ENCODE data around the gene TRAPPC12.

DNA sequence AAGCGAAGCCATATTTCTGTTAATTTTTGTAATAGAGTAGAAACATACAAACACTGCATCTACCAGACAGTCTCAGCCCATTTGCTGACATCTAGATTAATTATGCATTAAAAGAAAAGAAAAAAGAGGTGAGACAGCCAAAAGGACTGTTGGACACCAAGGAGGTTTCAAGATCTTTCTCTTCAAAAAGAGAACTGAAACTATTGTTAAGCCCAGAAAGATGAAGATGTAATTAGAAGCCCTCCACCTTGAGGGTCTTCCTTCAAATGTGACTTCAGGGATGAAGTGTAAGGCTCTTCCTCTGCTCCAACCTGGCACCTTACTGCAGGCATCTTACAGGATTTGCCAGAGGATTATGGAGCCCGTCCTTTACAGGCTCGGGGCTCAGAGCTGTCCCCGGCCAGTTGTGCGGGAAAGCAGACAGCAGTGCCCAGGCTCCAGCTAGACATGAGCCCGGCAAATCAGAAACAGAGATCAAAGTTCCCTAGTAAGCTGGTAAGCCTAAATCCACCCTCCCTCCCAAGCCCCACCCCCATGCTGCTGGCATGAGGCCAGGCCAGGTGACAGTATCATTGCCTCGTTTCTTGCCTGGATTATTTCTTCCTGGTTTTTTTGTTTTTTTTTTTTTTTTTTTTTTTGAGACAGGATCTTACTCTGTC lies 101.0 kb downstream of the TRAPPC12 start:
- no peak for TF ChIP-seq TAF1 (IDR thresholded peaks at IDR 0.05; ENCODE audit: borderline replicate concordance, low read depth, low read length)
- no peak for TF ChIP-seq POLR2AphosphoS5 (IDR thresholded peaks at IDR 0.05; ENCODE audit: low read depth, low read length)

Data from GM12892 (cell line).